IPS-15b (cell line): ENCODE data around the gene GPR149.

Source experiments
- H3K27me3 ChIP-seq: one replicate; pipeline ENCODE4 v1.6.1; 2013; ENCODE audit warnings: low read length; ENCODE audit not compliant: control insufficient read depth, insufficient read depth
- H3K36me3 ChIP-seq: one replicate; pipeline ENCODE4 v1.6.1; 2013; ENCODE audit warnings: low read length; ENCODE audit not compliant: control insufficient read depth, insufficient read depth
- H3K4me1 ChIP-seq: one replicate; pipeline ENCODE4 v1.6.1; 2013; ENCODE audit warnings: mild to moderate bottlenecking, low read length; ENCODE audit not compliant: control insufficient read depth, insufficient read depth
- H3K4me3 ChIP-seq: one replicate; pipeline ENCODE4 v1.5.1; 2013; ENCODE audit warnings: low read depth, low read length
- H3K9ac ChIP-seq: one replicate; pipeline ENCODE4 v1.6.1; 2013; ENCODE audit warnings: low read depth, mild to moderate bottlenecking, low read length
- H3K9me3 ChIP-seq: one replicate; pipeline ENCODE4 v1.6.1; 2013; ENCODE audit warnings: mild to moderate bottlenecking, low read length; ENCODE audit not compliant: control insufficient read depth, insufficient read depth

GPR149 gene

GRCh38 chr3:154334973-154335420 is 95.0 kb downstream of the GPR149 start:
- no peaks in the 10 kb centered on the region for H3K9me3 ChIP-seq
- H3K36me3 ChIP-seq = no peaks in the 10 kb centered on the region
- no peaks in the 10 kb centered on the region for H3K27me3 ChIP-seq
- H3K4me3 ChIP-seq = no peak overlapping the region
- H3K9ac ChIP-seq = no peak overlapping the region
- H3K4me1 ChIP-seq = no peaks in the 10 kb centered on the region

DNA sequence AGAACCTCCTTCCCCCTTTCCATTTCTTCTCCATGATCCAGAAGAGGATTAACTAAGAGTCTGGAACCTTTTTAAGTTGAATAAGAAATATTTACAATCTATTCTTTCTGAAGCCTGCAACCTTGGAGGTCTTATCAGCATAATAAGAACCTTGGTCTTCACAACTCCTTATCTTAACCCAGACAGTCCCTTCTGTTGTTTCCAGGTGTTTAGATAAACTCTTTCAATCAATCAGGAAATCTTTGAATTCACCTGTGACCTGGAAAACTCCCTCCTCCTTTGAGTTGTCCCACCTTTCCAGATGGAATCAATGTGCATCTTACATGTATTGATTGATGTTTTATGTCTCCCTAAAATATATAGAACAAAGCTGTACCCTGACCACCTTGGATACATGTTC is 102.1 kb downstream of the GPR149 start:
- Histone ChIP-seq H3K9me3 (no peaks in the 10 kb centered on the region), H3K27me3 (no peaks in the 10 kb centered on the region), H3K36me3 (no peaks in the 10 kb centered on the region), H3K4me3 (no peak overlapping the region), H3K9ac (no peak overlapping the region), H3K4me1 (peaks cover 4% of the 10 kb centered on the region)

DNA sequence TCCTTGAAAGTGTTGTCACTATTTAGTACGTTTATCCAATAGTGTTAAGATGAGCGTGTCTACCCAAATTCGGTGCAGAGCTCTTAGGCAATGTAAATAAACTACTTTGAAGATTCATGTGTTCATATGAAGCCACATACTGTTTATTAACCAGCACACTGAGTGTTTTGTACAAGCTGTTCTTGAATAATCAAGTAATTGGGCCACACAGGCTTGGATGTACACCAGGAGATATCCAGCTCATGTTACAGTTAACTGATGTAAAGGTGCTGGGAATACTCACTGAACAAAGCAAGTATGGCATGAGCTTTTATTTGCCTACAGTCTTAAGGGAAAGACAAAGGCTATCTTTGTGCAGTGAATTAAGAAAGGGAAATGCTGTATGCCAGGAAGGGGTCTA is 105.1 kb downstream of the GPR149 start:
- H3K4me3 ChIP-seq = peak overlapping the region; percentile 88
- no peaks in the 10 kb centered on the region for H3K27me3 ChIP-seq
- H3K9me3 ChIP-seq = no peaks in the 10 kb centered on the region
- no peaks in the 10 kb centered on the region for H3K36me3 ChIP-seq
- H3K4me1 ChIP-seq = peaks cover 10% of the 10 kb centered on the region
- H3K9ac ChIP-seq = no peak overlapping the region

DNA sequence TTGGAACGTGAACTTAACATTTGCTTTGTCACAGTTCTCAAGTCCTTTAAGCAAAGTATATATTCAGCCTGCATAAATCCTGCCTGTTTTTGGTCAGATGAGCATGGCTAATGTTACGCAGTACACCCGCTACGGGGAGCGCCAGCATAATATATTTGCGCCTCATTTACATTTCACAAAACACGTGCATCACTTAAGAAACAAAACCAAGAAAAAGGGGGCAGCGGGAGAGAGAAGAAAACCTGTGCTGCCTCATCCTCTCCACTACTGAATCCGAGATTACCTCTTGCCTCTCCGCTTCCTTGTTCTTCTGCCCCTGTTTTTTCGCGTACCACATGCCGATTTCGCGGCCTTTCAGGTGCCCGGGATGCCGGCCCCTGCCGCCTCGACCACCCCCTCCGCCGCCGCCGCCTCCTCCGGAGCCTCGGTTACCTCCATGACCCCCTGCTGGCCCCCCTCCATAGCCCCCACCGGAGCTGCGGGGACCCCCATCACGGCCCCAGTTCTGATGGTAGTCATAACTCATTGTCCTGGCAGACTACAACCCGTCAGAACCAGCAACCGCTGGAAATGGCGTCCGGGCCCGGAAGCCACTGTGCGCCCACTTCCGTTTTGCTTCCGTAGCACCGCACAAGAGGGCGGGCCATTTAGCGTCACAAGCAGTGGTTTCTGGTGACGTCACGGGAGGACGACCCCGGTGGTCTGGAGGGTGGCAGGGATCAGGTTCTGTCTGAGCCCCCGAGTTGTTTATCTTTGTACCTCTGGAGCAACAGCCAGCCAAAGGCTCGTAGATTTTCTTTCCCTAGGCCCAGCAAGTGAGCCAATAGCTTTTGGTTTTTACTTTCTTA is 105.9 kb downstream of the GPR149 start, which contains the start of gene DHX36:
DHX36 (minus strand) TSS at position 597 of the 848 bp plus-strand sequence; CDS start at position 526, 71 bp downstream.
- Histone ChIP-seq H3K27me3 (no peaks in the 10 kb centered on the region), H3K4me3 (peak within 1 kb of the TSS; percentile 88), H3K4me1 (peaks cover 18% of the 10 kb centered on the region), H3K9ac (peak within 1 kb of the TSS; percentile 97), H3K36me3 (no peaks in the 10 kb centered on the region), H3K9me3 (no peaks in the 10 kb centered on the region)

DNA sequence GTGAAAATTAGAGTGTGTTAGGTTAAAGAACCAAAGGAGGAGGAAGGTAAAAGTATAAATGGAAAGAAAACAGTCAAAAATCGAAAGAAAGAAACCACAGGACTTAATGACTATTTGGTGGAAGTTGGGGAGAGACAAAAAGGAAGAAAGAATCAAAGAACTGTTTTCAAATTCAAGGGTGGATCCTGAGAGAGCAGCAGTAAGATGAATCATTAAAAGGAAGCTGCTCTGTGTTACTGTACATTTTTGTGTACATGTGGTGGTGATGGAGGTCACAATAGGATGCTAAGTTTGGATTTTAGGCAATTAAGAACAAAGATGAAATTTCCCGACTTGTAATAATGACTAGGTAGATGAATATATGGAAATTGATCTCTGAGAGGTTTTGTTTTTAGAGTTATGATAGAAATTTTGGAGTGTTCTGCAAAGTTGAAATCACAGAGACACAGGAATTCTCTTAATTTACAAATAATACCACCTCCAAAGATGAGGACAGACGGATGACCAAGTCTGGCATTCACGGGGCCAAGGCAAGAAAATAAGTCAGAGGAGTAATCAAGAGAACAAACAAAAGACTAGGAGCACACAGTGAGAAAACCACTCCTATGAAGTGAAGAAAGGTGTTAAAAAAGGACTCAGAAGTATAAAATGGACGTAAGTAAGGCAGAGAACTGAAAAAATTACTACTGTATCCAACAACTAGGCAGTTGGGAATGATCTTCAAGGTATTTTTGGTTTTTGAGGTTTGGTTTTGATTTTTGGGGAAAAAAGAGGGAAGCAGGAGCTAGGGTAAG is 112.8 kb downstream of the GPR149 start:
- Histone ChIP-seq H3K36me3 (no peaks in the 10 kb centered on the region), H3K27me3 (no peaks in the 10 kb centered on the region), H3K4me3 (no peak overlapping the region), H3K4me1 (peaks cover 18% of the 10 kb centered on the region), H3K9me3 (no peaks in the 10 kb centered on the region), H3K9ac (no peak overlapping the region)

- no peak overlapping the region for H3K9ac ChIP-seq
- no peak overlapping the region for H3K4me3 ChIP-seq
- H3K9me3 ChIP-seq = no peaks in the 10 kb centered on the region
- H3K27me3 ChIP-seq = no peaks in the 10 kb centered on the region
- no peaks in the 10 kb centered on the region for H3K36me3 ChIP-seq
- H3K4me1 ChIP-seq = peaks cover 4% of the 10 kb centered on the region
Observed at GRCh38 chr3:154314152-154314551, 115.8 kb downstream of the GPR149 start.

DNA sequence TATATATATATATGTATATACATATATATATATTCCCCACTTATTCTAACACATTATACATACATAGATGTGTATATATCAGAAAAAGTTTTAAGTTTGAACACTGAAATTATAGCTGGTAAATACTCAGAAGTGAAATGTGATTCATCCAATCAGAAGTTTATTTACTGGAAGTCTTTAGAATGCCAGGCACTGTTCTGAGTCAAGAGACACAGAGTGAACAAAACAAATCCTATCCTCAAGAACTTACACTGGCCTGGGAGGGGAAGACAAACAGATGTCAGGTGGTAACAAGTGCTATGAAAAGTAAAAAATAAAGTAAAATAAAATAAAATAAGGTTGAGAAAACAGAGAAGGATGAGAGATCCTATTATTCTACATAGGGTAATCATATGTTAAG is 119.2 kb downstream of the GPR149 start:
- Histone ChIP-seq H3K4me3 (no peak overlapping the region), H3K9ac (no peak overlapping the region), H3K36me3 (no peaks in the 10 kb centered on the region), H3K9me3 (no peaks in the 10 kb centered on the region), H3K4me1 (no peaks in the 10 kb centered on the region), H3K27me3 (no peaks in the 10 kb centered on the region)

GRCh38 chr3:154307363-154307762 is 122.6 kb downstream of the GPR149 start:
- Histone ChIP-seq H3K9me3 (no peaks in the 10 kb centered on the region), H3K27me3 (no peaks in the 10 kb centered on the region), H3K9ac (no peak overlapping the region), H3K4me1 (no peaks in the 10 kb centered on the region), H3K4me3 (no peak overlapping the region), H3K36me3 (peaks cover 15% of the 10 kb centered on the region)

DNA sequence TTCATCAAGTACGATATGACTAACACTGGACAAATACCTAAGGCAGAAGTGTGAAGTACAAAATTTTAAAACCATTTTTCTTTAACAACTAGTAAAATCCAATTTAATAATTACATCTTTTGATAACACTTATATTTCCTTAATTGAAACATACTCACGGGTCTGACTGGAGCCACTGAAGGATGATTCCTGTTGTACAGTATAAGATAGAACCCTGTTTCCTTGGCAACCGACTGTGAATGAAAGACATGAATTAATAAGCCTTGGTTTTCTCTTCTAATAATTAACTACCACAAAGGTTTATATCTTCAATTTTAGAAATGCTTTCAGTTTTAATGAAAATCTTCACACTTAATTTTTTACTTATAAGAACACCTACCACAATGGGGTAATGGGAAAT is 125.1 kb downstream of the GPR149 start:
- H3K4me1 ChIP-seq = no peaks in the 10 kb centered on the region
- no peak overlapping the region for H3K9ac ChIP-seq
- peaks cover 29% of the 10 kb centered on the region for H3K36me3 ChIP-seq
- no peak overlapping the region for H3K4me3 ChIP-seq
- H3K27me3 ChIP-seq = no peaks in the 10 kb centered on the region
- H3K9me3 ChIP-seq = no peaks in the 10 kb centered on the region

DNA sequence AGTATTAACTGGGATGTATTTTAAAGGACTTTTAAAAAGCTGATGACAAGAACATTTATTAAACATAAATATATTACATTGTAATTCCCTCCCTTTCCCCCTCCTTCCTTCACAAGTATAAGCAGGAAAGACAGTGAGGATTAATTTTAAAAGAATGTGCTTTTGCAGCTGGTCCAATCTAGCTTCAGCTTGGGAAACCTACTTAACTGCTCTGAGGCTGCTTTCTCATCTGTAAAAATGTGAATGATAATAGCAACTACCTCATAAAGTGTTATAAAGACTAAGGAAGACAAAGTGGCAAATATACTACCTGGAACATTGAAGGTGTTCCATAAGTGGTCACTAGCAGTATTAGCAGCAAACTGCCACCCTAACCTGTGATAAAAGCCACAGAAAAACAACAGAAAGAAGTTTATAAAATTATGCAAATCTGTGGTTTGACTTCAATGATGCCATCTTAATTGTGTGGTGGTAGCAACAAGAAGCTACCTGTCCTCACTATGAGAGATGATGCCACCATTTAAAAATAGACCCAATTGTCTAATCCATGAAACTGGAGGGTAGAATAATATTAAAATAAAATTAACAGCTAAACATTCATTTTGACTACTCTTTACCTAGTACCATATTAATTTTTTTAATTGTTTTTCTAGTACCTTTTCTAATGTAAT is 125.7 kb downstream of the GPR149 start:
- no peaks in the 10 kb centered on the region for H3K4me1 ChIP-seq
- H3K36me3 ChIP-seq = peaks cover 29% of the 10 kb centered on the region
- H3K9ac ChIP-seq = no peak overlapping the region
- no peaks in the 10 kb centered on the region for H3K9me3 ChIP-seq
- H3K27me3 ChIP-seq = no peaks in the 10 kb centered on the region
- no peak overlapping the region for H3K4me3 ChIP-seq

- Histone ChIP-seq H3K27me3 (no peaks in the 10 kb centered on the region), H3K36me3 (peaks cover 32% of the 10 kb centered on the region), H3K4me3 (no peak overlapping the region), H3K4me1 (no peaks in the 10 kb centered on the region), H3K9me3 (no peaks in the 10 kb centered on the region), H3K9ac (no peak overlapping the region)
Observed at GRCh38 chr3:154301561-154301960, 128.4 kb downstream of the GPR149 start.
